WTC11 (cell line): ENCODE measurements around the gene RUSF1. TPM values are rescaled to one million over a fixed set of nuclear protein-coding genes. Genes with fewer than 3 reads are reported as not detected.

Experiments used
- ATAC-seq: fragments of 200-7000 bp; cut with Tn5 transposase; 2 replicates; pipeline ENCODE4 v1.10.0; 2021; ENCODE audit warnings: mild to moderate bottlenecking, moderate library complexity
- CTCF ChIA-PET: fragments of 300-600 bp; sonication (Branson Sonifier 250); formaldehyde crosslinking; loops from one replicate; lab custom pipeline; 2021; ENCODE audit warnings: antibody characterized with exemption; lab: Charles Lee
- POLR2A ChIA-PET: fragments of 350-600 bp; sonication (Branson Sonifier 250); formaldehyde crosslinking; loops from one replicate; lab custom pipeline; 2021; ENCODE audit warnings: antibody characterized with exemption; lab: Charles Lee
- DNase-seq: peaks from one replicate; pipeline ENCODE4 v3.0.0; 2021; ENCODE audit warnings: low spot score
- H3K27ac Mint-ChIP-seq: 2 replicates; pipeline ENCODE4 v1.8.0; 2021; ENCODE audit warnings: mixed read lengths
- H3K27me3 Mint-ChIP-seq: 2 replicates; pipeline ENCODE4 v1.8.0; 2021; ENCODE audit warnings: low read depth, mild to moderate bottlenecking, moderate library complexity, mixed read lengths
- H3K36me3 Mint-ChIP-seq: 2 replicates; pipeline ENCODE4 v1.8.0; 2021; ENCODE audit warnings: mixed read lengths
- H3K4me1 Mint-ChIP-seq: 2 replicates; pipeline ENCODE4 v1.8.0; 2022; ENCODE audit warnings: mixed read lengths
- H3K4me3 Mint-ChIP-seq: 2 replicates; pipeline ENCODE4 v1.8.0; 2021; ENCODE audit warnings: mild to moderate bottlenecking, moderate library complexity, mixed read lengths
- H3K9me3 Mint-ChIP-seq: 2 replicates; pipeline ENCODE4 v1.8.0; 2021; ENCODE audit warnings: mixed read lengths
- CTCF ChIP-seq: fragments of 200-600 bp; IDR thresholded peaks from 2 replicates; pipeline ENCODE4 v1.8.0; 2022; ENCODE audit warnings: antibody characterized with exemption
- E2F5 ChIP-seq: sonication (generic); formaldehyde crosslinking; IDR thresholded peaks from 2 replicates; pipeline ENCODE4 v1.8.1; 2022; ENCODE audit warnings: mild to moderate bottlenecking, moderate library complexity, missing genetic modification reagents
- ELF4 ChIP-seq: sonication (generic); formaldehyde crosslinking; IDR thresholded peaks from 2 replicates; pipeline ENCODE4 v1.8.1; 2022; ENCODE audit warnings: low read depth, mild to moderate bottlenecking, moderate library complexity, missing genetic modification reagents
- FOXK1 ChIP-seq: sonication (generic); formaldehyde crosslinking; IDR thresholded peaks from 2 replicates; pipeline ENCODE4 v1.8.0; 2022; ENCODE audit warnings: mild to moderate bottlenecking, moderate library complexity, missing genetic modification reagents
- FOXP4 ChIP-seq: sonication (generic); formaldehyde crosslinking; IDR thresholded peaks from 2 replicates; pipeline ENCODE4 v1.8.0; 2022; ENCODE audit warnings: mild to moderate bottlenecking, missing genetic modification reagents
- NFATC4 ChIP-seq: fragments of 250-450 bp; sonication (Bioruptor Pico); IDR thresholded peaks from 2 replicates; pipeline ENCODE4 v1.9.0; 2021; ENCODE audit warnings: mild to moderate bottlenecking
- PREB ChIP-seq: sonication (generic); formaldehyde crosslinking; IDR thresholded peaks from 2 replicates; pipeline ENCODE4 v1.8.1; 2022; ENCODE audit warnings: mild to moderate bottlenecking, missing genetic modification reagents, moderate library complexity, borderline replicate concordance
- PRRX2 ChIP-seq: fragments of 250-450 bp; sonication (Bioruptor Pico); IDR thresholded peaks from 2 replicates; pipeline ENCODE4 v1.8.0; 2021; ENCODE audit warnings: mild to moderate bottlenecking
- STAT6 ChIP-seq: sonication (generic); formaldehyde crosslinking; conservative IDR thresholded peaks from 2 replicates; pipeline ENCODE4 v1.8.1; 2023; ENCODE audit warnings: mild to moderate bottlenecking, low read depth, missing genetic modification reagents, moderate library complexity
- TEAD4 ChIP-seq: sonication (generic); formaldehyde crosslinking; IDR thresholded peaks from 2 replicates; pipeline ENCODE4 v1.8.0; 2022; ENCODE audit warnings: mild to moderate bottlenecking, missing genetic modification reagents
- USF1 ChIP-seq: sonication (generic); formaldehyde crosslinking; IDR thresholded peaks from 2 replicates; pipeline ENCODE4 v1.8.0; 2022; ENCODE audit warnings: mild to moderate bottlenecking, missing genetic modification reagents
- ZNF121 ChIP-seq: sonication (generic); formaldehyde crosslinking; IDR thresholded peaks from 2 replicates; pipeline ENCODE4 v1.8.0; 2023; ENCODE audit warnings: missing genetic modification reagents
- ZNF317 ChIP-seq: sonication (generic); formaldehyde crosslinking; IDR thresholded peaks from 2 replicates; pipeline ENCODE4 v1.8.1; 2023; ENCODE audit warnings: low read depth, mild to moderate bottlenecking, moderate library complexity, missing genetic modification reagents, borderline replicate concordance
- ZNF396 ChIP-seq: fragments of 250-450 bp; sonication (Bioruptor Pico); IDR thresholded peaks from 2 replicates; pipeline ENCODE4 v1.8.0; 2021; ENCODE audit warnings: mild to moderate bottlenecking, moderate library complexity, borderline replicate concordance
- ZNF532 ChIP-seq: fragments of 250-450 bp; sonication (Bioruptor Pico); IDR thresholded peaks from 2 replicates; pipeline ENCODE4 v1.9.0; 2021; ENCODE audit warnings: mild to moderate bottlenecking, borderline replicate concordance
- ZSCAN18 ChIP-seq: fragments of 250-450 bp; sonication (Bioruptor Pico); IDR thresholded peaks from 2 replicates; pipeline ENCODE4 v2.1.2; 2022; ENCODE audit warnings: mild to moderate bottlenecking, moderate library complexity
- total RNA-seq: library from RNA; stranded (reverse); gene quantifications from 3 replicates; pipeline ENCODE4 v1.2.3, GENCODE V29; 2021

The RUSF1 gene
- total RNA-seq, 1 experiment from 2014 or later: 35.9 TPM

- TF ChIP-seq NFATC4 (CRISPR knock-in tag) (no peak), ELF4 (CRISPR knock-in tag) (no peak), ZSCAN18 (CRISPR knock-in tag) (no peak), ZNF121 (no peak), ZNF396 (CRISPR knock-in tag) (no peak)
These were observed 560 bp upstream of the RUSF1 start (continued) for GRCh38 chr16:31508706-31509195.

GRCh38 chr16:31507617-31507928, 618 bp downstream of the RUSF1 start:
- peaks cover 21% of the 10 kb centered on the region for H3K4me1 Mint-ChIP-seq
- CTCF ChIA-PET: interaction anchor here (0.6 to 1.7 kb wide), 7 partner anchors 19 to 387 kb away, joined by 3 to 9 read pairs (median 4); no protein-coding TSS in a partner anchor
- POLR2A ChIA-PET: interaction anchor here (1.0 kb wide), 2 partner anchors 15 to 206 kb away, joined by 3 to 7 read pairs; a partner anchor contains a TSS
- no peak for TF ChIP-seq CTCF
- no peak for TF ChIP-seq ZNF317
- TF ChIP-seq PRRX2: no peak
- no peak for TF ChIP-seq E2F5 (CRISPR knock-in tag)
- TF ChIP-seq PREB (CRISPR knock-in tag): no peak
- no peak for TF ChIP-seq FOXP4 (CRISPR knock-in tag)
- no peak for TF ChIP-seq STAT6 (CRISPR knock-in tag)
- no peak for TF ChIP-seq FOXK1
- no peak for TF ChIP-seq TEAD4
- no peak for TF ChIP-seq USF1 (CRISPR knock-in tag)
- TF ChIP-seq ZNF532: no peak
- TF ChIP-seq, all 79 proteins: peak for 0
- DNase-seq: no peak
- Mint-ChIP-seq H3K4me3 (peak overlapping the region; percentile 92), H3K9me3 (0 out of 2 replicates have a peak, but pooled peaks cover under 1% of the 10 kb centered on the region), H3K27me3 (peaks cover 2% of the 10 kb centered on the region), H3K27ac (peak overlapping the region; percentile 58), H3K36me3 (no peaks in the 10 kb centered on the region)
- ATAC-seq: no peak; the same call in 1 of the 2 replicates
